Pulmonary artery endothelial cell (primary cell): Measurements from ENCODE around the gene CHST2. TPM values are rescaled to one million over a fixed set of nuclear protein-coding genes. Genes with fewer than 3 reads are reported as not detected.

Experiments used
- DNase-seq: peaks from one replicate; pipeline ENCODE4 v3.0.0-alpha.2; 2011; ENCODE audit warnings: low read depth, low spot score
- total RNA-seq: library from RNA; depleted of rRNA; stranded (reverse); fragments of >200 nt; gene quantifications from 2 replicates; pipeline ENCODE4 v1.2.3, GENCODE V29; 2014

Gene CHST2
- total RNA-seq, 1 donor from 2014 or later: 5.9 TPM

- DNase-seq: no peak
These were observed 46.8 kb downstream of the CHST2 start for GRCh38 chr3:143166376-143166775.

DNA sequence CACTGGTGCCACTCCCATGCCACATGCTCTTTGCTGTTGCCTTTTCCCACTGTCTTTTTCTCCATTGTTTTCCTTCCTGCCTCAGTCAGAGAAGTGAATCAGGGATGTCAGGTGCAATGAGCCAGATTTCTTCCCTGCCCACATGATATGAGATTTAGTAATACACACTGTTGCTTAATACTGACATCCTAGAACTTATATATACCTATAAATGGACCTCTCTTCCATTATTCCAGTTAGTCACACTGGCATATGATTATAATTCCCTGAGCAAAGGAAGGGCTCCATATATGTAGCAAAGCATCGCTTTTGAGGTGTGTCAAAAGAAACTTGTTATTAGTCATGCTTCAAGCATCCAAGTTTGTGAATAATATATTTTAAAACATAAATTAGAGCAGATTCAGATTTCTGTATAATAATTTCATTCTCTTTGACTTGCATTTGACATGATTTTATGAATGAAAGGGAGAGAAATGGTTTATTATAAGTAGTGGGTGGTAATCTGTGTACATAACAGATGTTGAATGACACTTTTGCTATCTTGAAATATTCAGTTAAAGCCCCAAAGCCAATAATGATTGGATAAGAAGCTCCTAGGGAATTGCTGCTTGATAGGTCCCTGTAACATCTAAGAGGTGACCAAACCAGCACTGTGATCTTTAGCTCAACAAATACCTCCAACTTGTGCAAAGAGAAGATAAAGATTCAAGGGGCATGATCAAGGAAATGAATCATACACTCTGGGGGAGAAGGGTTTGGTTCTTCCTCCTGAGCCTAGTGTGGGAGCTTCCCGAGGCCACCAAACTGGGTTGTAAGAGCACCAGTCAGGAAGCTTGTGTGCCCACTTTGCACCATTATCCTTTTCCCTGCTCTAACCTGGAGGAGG lies 48.6 kb downstream of the CHST2 start:
- no peak for DNase-seq

DNA sequence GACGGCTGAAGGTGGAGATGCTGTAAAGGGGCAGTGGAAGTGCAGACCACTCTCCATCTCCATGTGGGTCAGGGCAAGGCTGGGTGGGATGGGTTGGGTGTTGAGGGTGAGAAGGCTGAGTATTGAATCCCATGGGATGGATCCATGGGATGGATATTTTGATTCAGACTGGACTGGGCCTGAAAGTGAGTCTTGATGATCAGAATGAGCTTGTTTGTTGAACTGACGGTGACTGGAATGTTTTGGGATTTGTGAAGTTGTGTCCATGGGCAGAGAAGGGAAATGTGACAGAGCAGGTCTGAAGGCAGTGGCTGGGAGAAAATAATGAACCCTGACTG lies 49.3 kb downstream of the CHST2 start:
- no peak for DNase-seq

GRCh38 chr3:143170074-143170473 lies 50.5 kb downstream of the CHST2 start:
- DNase-seq: no peak

GRCh38 chr3:143170676-143171075 lies 51.1 kb downstream of the CHST2 start:
- no peak for DNase-seq

- DNase-seq: no peak
These were observed 51.8 kb downstream of the CHST2 start for GRCh38 chr3:143171141-143171980.

DNA sequence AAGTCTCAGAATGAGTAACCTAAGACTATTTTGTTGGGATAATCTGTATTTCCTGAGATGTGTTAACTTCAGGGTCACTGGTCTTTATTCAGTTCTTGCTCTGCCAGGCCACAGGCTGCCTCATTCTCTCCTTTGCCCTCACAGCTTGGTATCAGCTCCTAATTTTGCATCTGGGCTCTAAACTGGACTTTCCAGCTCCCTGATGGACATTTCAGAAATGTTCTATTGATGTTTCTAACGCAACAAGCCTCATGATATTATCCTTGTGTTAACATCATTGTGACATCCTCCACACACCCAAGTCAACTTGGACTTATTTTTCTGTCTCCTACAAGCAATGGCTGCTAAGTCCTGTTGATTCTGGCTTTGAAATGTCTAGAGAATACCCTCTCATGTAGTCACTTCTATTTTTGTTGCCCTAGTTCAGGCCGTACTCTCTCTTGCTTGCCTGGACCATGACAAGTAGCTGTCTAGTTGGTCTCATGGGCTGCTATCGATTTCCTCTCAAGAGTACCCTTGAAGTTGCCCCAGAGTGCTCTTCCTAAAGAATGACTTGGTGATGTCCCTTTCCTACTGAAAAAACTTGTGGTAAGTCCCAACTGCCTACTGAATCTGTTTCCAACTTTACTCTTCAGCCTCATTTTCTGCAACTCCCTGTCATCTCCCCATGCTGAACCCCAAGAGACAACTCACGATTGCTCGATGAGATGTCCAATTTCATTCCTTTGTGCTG lies 52.7 kb downstream of the CHST2 start:
- DNase-seq: no peak

DNA sequence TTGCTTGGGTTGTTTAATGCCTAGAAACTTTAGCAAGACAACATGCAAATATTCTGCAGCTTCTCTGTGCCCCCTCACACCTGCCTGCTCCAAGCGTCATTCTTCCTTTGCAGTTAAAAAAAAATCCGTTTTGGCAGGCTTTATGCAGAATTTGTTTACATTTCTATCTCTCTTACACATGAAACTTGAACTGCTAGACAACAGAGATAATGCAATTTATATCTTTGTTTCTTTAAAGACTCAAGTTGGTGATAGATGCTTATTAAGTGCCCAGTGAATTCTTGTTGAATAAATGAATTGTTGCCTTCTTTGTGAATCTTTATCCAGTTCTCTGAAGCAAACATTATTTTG lies 53.2 kb downstream of the CHST2 start:
- no peak for DNase-seq

DNA sequence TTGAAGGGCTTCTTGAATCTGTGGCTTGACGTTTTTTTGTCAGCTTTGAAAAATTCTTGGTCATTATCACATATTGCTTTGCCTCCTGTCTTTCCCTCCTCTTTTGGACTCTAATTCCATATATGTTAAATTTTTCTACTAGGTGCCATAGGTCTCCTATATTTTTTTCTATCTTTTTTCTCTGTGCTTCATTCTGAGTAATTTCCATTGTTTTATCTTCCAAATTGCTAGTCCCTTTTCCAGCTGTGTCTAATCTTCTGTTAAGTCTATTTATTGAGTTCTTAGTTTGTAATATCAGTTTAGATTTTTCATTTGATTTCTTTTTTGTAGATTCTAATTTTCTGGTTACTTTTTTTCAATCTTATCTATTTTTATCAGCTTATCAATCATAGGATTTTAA lies 53.7 kb downstream of the CHST2 start:
- DNase-seq: no peak

Other genes with a start within 250 kb of the CHST2 start
- gene PCOLCE2, start 230.7 kb upstream of the CHST2 start, total RNA-seq: 8.5 and 12.1 TPM in 2 replicates
- not detected in 2 replicates for gene PAQR9, start 156.1 kb upstream of the CHST2 start, total RNA-seq
- gene U2SURP, start 118.2 kb upstream of the CHST2 start, total RNA-seq: 43.7 and 49.3 TPM in 2 replicates